ENCODE data around the gene OOSP1.

Gene OOSP1

DNA sequence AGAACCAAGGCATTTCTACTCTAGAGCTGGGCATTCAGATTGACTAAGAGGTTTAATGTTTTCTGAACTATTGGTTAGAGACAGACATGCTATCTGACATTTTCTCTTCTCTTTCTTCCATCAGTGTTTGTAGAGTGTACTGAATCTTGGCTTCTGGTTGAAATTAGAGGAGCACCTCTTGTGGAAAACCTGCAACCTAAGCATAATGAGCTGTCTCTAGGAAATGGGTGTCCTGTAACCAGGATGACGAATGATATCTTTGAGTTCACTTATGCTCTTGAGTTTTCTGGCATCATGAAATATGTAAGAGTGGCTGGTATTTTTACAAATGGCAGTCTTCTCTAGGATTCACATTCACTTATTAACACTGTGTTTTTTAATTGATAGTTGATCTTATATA, 45.0 kb downstream of the OOSP1 start:
- H3K4me1 ChIP-seq (ENCODE audit: control insufficient read depth, insufficient read depth, low read length): no peaks in the 10 kb centered on the region
- H3K27ac ChIP-seq (ENCODE audit: low read length): no peak overlapping the region
- no peak overlapping the region for H3K9ac ChIP-seq (ENCODE audit: low read length in 2 of 2)
- H3K36me3 ChIP-seq (ENCODE audit: control insufficient read depth in 2 of 2, insufficient read depth in 2 of 2, low read length in 2 of 2): no peaks in the 10 kb centered on the region
- H3K4me3 ChIP-seq (ENCODE audit: low read length in 2 of 2): no peak overlapping the region
- no peaks in the 10 kb centered on the region for H3K9me3 ChIP-seq (ENCODE audit: control insufficient read depth in 2 of 2, low read length in 2 of 2)
- H3K27me3 ChIP-seq (ENCODE audit: control insufficient read depth in 1 of 2, insufficient read depth in 2 of 2, low read length in 2 of 2): no peaks in the 10 kb centered on the region

DNA sequence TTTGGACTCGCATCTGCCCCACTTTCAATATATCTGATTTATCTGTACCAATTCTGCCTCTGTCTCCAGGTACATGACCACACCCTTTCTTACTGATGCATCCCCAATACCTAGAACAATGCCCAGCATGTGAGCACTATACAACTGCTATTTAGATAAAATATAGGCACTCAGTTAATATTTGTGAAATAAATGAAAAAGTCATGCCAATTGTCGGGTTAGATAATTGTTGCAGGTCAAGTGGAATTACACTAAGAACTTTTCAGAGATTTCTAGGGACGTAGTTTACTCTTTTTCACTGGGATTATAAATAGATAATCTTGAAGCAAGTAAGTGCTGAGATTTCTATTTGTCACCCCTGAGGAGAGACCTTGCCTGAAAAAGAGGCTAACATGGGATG, 46.1 kb downstream of the OOSP1 start:
- H3K9me3 ChIP-seq (ENCODE audit: control insufficient read depth in 2 of 2, low read length in 2 of 2): no peaks in the 10 kb centered on the region
- no peak overlapping the region for H3K4me3 ChIP-seq (ENCODE audit: low read length in 2 of 2)
- H3K27ac ChIP-seq (ENCODE audit: low read length): no peak overlapping the region
- no peaks in the 10 kb centered on the region for H3K27me3 ChIP-seq (ENCODE audit: control insufficient read depth in 1 of 2, insufficient read depth in 2 of 2, low read length in 2 of 2)
- no peaks in the 10 kb centered on the region for H3K36me3 ChIP-seq (ENCODE audit: control insufficient read depth in 2 of 2, insufficient read depth in 2 of 2, low read length in 2 of 2)
- H3K9ac ChIP-seq (ENCODE audit: low read length in 2 of 2): no peak overlapping the region
- no peaks in the 10 kb centered on the region for H3K4me1 ChIP-seq (ENCODE audit: control insufficient read depth, insufficient read depth, low read length)

DNA sequence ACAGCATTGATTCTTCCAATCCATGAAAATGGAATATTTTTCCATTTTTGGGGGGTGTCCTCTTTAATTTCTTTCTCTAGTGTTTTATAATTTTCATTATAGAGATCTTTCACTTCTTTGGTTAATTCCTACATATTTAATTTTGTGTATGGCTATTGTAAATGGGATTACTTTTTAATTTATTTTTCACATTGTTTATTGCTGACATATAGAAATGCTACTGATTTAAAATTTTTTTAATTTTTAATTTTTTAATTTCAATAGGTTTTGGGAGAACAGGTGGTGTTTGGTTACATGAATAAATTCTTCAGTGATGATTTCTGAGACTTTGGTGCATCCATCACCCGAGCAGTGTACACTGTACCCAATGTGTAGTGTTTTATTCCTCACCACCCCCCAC, 52.2 kb downstream of the OOSP1 start:
- Histone ChIP-seq H3K27me3 (ENCODE audit: control insufficient read depth in 1 of 2, insufficient read depth in 2 of 2, low read length in 2 of 2) (no peaks in the 10 kb centered on the region), H3K27ac (ENCODE audit: low read length) (no peak overlapping the region), H3K9ac (ENCODE audit: low read length in 2 of 2) (no peak overlapping the region), H3K36me3 (ENCODE audit: control insufficient read depth in 2 of 2, insufficient read depth in 2 of 2, low read length in 2 of 2) (no peaks in the 10 kb centered on the region), H3K4me1 (ENCODE audit: control insufficient read depth, insufficient read depth, low read length) (no peaks in the 10 kb centered on the region), H3K9me3 (ENCODE audit: control insufficient read depth in 2 of 2, low read length in 2 of 2) (no peaks in the 10 kb centered on the region), H3K4me3 (ENCODE audit: low read length in 2 of 2) (no peak overlapping the region)

DNA sequence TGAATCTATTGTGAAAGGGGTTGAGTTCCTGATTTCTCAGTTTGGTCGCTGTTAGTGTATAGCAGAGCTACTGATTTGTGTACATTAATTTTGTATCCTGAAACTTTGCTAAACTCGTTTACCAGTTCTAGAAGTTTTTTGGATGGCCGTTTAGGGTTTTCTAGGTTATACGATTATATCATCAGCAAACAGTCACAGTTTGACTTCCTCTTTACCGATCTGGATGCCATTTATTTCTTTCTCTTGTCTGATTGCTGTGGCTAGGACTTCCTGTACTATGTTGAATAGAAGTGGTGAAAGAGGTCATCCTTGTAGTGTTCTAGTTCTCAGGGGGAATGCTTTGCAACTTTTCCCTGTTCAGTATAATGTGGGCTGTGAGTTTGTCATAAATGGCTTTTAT, 54.2 kb downstream of the OOSP1 start:
- Histone ChIP-seq H3K9ac (ENCODE audit: low read length in 2 of 2) (no peak overlapping the region), H3K9me3 (ENCODE audit: control insufficient read depth in 2 of 2, low read length in 2 of 2) (no peaks in the 10 kb centered on the region), H3K27me3 (ENCODE audit: control insufficient read depth in 1 of 2, insufficient read depth in 2 of 2, low read length in 2 of 2) (no peaks in the 10 kb centered on the region), H3K4me1 (ENCODE audit: control insufficient read depth, insufficient read depth, low read length) (no peaks in the 10 kb centered on the region), H3K4me3 (ENCODE audit: low read length in 2 of 2) (no peak overlapping the region), H3K27ac (ENCODE audit: low read length) (no peak overlapping the region), H3K36me3 (ENCODE audit: control insufficient read depth in 2 of 2, insufficient read depth in 2 of 2, low read length in 2 of 2) (no peaks in the 10 kb centered on the region)

DNA sequence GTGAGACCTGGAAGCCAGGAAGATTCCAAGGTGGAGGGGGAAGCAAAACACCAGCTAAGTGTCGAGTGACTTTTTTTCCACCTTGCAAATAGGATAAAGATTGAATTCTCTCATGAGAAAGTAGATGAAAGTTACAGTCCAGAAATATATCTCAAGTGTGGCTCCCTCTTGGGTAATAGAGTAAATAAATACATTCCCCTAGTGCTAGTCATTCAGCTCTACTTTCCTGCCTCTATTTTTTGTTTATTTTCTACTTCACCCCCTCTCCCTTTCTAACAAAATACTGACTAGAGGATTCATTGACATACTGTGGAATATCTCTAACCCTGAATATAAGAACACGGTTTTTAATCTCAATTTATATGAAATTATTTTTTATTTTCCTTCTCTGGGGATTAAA, 59.6 kb downstream of the OOSP1 start:
- no peak overlapping the region for H3K4me3 ChIP-seq (ENCODE audit: low read length in 2 of 2)
- no peaks in the 10 kb centered on the region for H3K27me3 ChIP-seq (ENCODE audit: control insufficient read depth in 1 of 2, insufficient read depth in 2 of 2, low read length in 2 of 2)
- H3K36me3 ChIP-seq (ENCODE audit: control insufficient read depth in 2 of 2, insufficient read depth in 2 of 2, low read length in 2 of 2): no peaks in the 10 kb centered on the region
- H3K27ac ChIP-seq (ENCODE audit: low read length): no peak overlapping the region
- H3K4me1 ChIP-seq (ENCODE audit: control insufficient read depth, insufficient read depth, low read length): no peaks in the 10 kb centered on the region
- H3K9ac ChIP-seq (ENCODE audit: low read length in 2 of 2): no peak overlapping the region
- H3K9me3 ChIP-seq (ENCODE audit: control insufficient read depth in 2 of 2, low read length in 2 of 2): no peaks in the 10 kb centered on the region

DNA sequence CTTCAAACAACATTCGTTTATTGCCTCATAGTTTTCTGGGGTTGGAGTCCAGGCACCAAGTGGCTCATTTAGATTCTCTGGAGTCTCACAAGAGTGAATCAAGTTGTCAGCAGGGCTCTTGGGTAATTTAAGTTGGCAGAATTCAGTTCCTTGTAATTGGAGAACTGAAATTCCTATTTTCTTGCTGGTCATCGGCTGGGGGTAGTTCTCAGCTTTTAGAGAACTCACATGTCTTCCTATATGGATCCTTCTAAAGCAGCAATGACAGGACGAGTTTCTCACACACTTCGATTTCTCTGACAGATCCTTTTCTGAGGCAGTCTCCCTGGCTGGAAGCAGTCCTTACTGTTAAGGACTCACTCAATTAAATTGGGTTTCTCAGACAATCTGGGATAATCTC, 61.5 kb downstream of the OOSP1 start:
- no peaks in the 10 kb centered on the region for H3K9me3 ChIP-seq (ENCODE audit: control insufficient read depth in 2 of 2, low read length in 2 of 2)
- H3K4me1 ChIP-seq (ENCODE audit: control insufficient read depth, insufficient read depth, low read length): no peaks in the 10 kb centered on the region
- no peak overlapping the region for H3K27ac ChIP-seq (ENCODE audit: low read length)
- no peak overlapping the region for H3K4me3 ChIP-seq (ENCODE audit: low read length in 2 of 2)
- no peaks in the 10 kb centered on the region for H3K27me3 ChIP-seq (ENCODE audit: control insufficient read depth in 1 of 2, insufficient read depth in 2 of 2, low read length in 2 of 2)
- no peaks in the 10 kb centered on the region for H3K36me3 ChIP-seq (ENCODE audit: control insufficient read depth in 2 of 2, insufficient read depth in 2 of 2, low read length in 2 of 2)
- H3K9ac ChIP-seq (ENCODE audit: low read length in 2 of 2): no peak overlapping the region

DNA sequence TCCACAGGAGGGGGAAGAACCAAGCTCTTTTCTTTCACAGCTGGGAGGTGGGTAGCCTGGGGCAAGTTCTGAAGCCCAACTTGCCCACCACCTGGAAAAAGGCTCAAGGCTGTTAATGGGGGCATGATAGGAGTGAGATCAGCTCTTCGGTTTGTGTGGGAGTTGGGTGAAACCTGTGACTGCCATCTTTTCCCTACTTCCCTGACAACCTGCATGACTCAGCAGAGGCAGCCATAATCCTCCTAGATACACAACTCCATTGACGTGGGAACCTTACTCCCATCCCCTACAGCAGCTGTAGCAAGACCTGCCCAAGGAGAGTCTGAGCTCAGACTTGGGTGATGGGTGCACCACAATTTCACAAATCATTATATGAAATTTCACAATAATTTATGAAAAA, 65.5 kb downstream of the OOSP1 start:
- H3K9me3 ChIP-seq (ENCODE audit: control insufficient read depth in 2 of 2, low read length in 2 of 2): no peaks in the 10 kb centered on the region
- H3K27me3 ChIP-seq (ENCODE audit: control insufficient read depth in 1 of 2, insufficient read depth in 2 of 2, low read length in 2 of 2): no peaks in the 10 kb centered on the region
- no peak overlapping the region for H3K4me3 ChIP-seq (ENCODE audit: low read length in 2 of 2)
- no peaks in the 10 kb centered on the region for H3K4me1 ChIP-seq (ENCODE audit: control insufficient read depth, insufficient read depth, low read length)
- no peak overlapping the region for H3K27ac ChIP-seq (ENCODE audit: low read length)
- no peaks in the 10 kb centered on the region for H3K36me3 ChIP-seq (ENCODE audit: control insufficient read depth in 2 of 2, insufficient read depth in 2 of 2, low read length in 2 of 2)
- H3K9ac ChIP-seq (ENCODE audit: low read length in 2 of 2): no peak overlapping the region

DNA sequence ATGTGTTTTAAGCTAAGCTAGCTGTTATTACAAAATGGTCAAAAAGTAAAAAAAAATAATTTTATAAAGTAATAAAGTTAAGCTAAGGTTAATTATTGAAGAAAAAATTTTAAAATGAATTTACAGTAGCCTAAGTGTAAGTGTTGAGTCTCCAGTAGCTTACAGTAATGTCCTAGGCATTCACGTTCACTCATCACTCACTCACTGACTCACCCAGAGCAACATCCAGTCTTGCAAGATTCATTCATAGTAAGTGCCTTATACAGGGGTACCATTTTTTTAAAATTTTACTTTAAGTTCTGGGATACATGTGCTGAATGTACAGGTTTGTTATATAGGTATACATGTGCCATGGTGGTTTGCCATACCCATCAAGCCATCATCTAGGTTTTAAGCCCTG, 67.1 kb downstream of the OOSP1 start:
- Histone ChIP-seq H3K9ac (ENCODE audit: low read length in 2 of 2) (no peak overlapping the region), H3K27me3 (ENCODE audit: control insufficient read depth in 1 of 2, insufficient read depth in 2 of 2, low read length in 2 of 2) (no peaks in the 10 kb centered on the region), H3K4me3 (ENCODE audit: low read length in 2 of 2) (no peak overlapping the region), H3K36me3 (ENCODE audit: control insufficient read depth in 2 of 2, insufficient read depth in 2 of 2, low read length in 2 of 2) (no peaks in the 10 kb centered on the region), H3K4me1 (ENCODE audit: control insufficient read depth, insufficient read depth, low read length) (no peaks in the 10 kb centered on the region), H3K27ac (ENCODE audit: low read length) (no peak overlapping the region), H3K9me3 (ENCODE audit: control insufficient read depth in 2 of 2, low read length in 2 of 2) (no peaks in the 10 kb centered on the region)
